Esophagus muscularis mucosa (tissue), 4 donors: Measurements from ENCODE around the gene MEST. TPM values are rescaled to one million over a fixed set of nuclear protein-coding genes. Genes with fewer than 3 reads are reported as not detected.

Source experiments
- DNase-seq: peaks from one replicate; pipeline ENCODE4 v3.0.0-alpha.2; 2017; ENCODE audit errors: extremely low spot score
- H3K27ac ChIP-seq, 4 donors: fragments of 200-600 bp; sonication (generic); replicated peaks in 1 of 4; 1 replicate in 3 of 4; 2 replicates in 1 of 4; pipeline ENCODE4 v1.5.1; 2016 to 2019; ENCODE audit warnings: mild to moderate bottlenecking in 1 of 4
- H3K27me3 ChIP-seq, 4 donors: fragments of 200-600 bp; sonication (generic); one replicate each; pipeline versions ENCODE4 v1.5.1 to v1.6.0; 2016 to 2019
- H3K36me3 ChIP-seq, 4 donors: fragments of 200-600 bp; sonication (generic); one replicate each; pipeline ENCODE4 v1.5.1; 2016 to 2019
- H3K4me1 ChIP-seq, 4 donors: fragments of 200-600 bp; sonication (generic); one replicate each; pipeline ENCODE4 v1.5.1; 2016 to 2019
- H3K4me3 ChIP-seq, 4 donors: fragments of 200-600 bp; sonication (generic); 1 replicate in 2 of 4; 2 replicates in 2 of 4; pipeline ENCODE4 v1.5.1; 2016 to 2019; ENCODE audit warnings: mild to moderate bottlenecking in 4 of 4, moderate library complexity in 1 of 4
- H3K9me3 ChIP-seq, 4 donors: fragments of 200-600 bp; sonication (generic); 1 replicate in 3 of 4; 2 replicates in 1 of 4; pipeline ENCODE4 v1.5.1; 2016 to 2019
- EP300 ChIP-seq: sonication (generic); formaldehyde crosslinking; IDR thresholded peaks from one replicate; pipeline ENCODE4 v1.6.1; 2017; ENCODE audit warnings: antibody characterized with exemption
- POLR2A ChIP-seq: fragments of 450-650 bp; IDR thresholded peaks from one replicate; pipeline ENCODE4 v1.6.1; 2017; ENCODE audit warnings: antibody characterized with exemption, moderate library complexity, mild to moderate bottlenecking, low read depth
- POLR2AphosphoS5 ChIP-seq, 2 donors: sonication (generic); formaldehyde crosslinking; IDR thresholded peaks; one replicate each; pipeline ENCODE4 v1.6.1; 2017; ENCODE audit warnings: antibody characterized with exemption in 2 of 2
- WGBS: methylation state at CpG from one replicate; pipeline ENCODE4 v1.1.5; 2018; 5-methylcytosine and 5-hydroxymethylcytosine counted together
- intact Hi-C: fragments of 100-400 bp; cut with DNase I; formaldehyde crosslinking; loops from one replicate; pipeline ENCODE4 v1.15.1; 2023
- total RNA-seq, 4 donors: library from RNA; depleted of rRNA; stranded (reverse); fragments of >200 nt; gene quantifications; one replicate each; pipeline versions ENCODE4 v1.1.0 to v1.2.1, GENCODE V29; 2016
- TF ChIP-seq, protein P1 (sequence below), 3 experiments: fragments of 200-600 bp in 2 of 3; fragments of 450-650 bp in 1 of 3; sonication (generic) in 2 of 3; IDR thresholded peaks; one replicate each; pipeline ENCODE4 v1.5.1; 2017 to 2019; ENCODE audit warnings: antibody characterized with exemption in 3 of 3, mild to moderate bottlenecking in 2 of 3, moderate library complexity in 1 of 3

Gene MEST, protein sequence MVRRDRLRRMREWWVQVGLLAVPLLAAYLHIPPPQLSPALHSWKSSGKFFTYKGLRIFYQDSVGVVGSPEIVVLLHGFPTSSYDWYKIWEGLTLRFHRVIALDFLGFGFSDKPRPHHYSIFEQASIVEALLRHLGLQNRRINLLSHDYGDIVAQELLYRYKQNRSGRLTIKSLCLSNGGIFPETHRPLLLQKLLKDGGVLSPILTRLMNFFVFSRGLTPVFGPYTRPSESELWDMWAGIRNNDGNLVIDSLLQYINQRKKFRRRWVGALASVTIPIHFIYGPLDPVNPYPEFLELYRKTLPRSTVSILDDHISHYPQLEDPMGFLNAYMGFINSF
- total RNA-seq, result 1 to 10 TPM; 2.6 to 4.6 (median 3.1) TPM

DNA sequence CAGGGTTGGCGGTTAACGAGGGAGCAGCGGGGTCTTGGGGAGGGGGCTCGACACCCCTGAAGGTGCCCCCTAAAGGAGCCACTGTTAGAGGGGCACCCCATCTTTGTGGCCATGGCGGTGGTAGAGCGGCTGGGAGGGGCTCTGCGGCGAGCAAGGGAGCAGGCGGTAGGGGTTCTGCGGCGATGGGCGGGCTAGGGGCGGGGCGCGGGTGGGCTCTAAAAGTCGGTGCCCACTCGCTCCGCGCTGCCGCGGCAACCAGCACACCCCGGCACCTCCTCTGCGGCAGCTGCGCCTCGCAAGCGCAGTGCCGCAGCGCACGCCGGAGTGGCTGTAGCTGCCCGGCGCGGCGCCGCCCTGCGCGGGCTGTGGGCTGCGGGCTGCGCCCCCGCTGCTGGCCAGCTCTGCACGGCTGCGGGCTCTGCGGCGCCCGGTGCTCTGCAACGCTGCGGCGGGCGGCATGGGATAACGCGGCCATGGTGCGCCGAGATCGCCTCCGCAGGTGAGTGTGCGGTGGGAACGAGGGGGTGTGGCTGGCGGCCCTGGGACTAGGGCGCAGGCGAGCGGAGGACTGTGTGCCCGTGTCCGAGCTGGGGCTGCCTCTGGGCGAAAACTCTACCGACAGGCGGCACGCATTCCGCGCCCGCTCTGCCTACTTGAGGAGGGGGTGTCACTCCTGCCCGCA is at the start of gene MEST:
Gene MEST, plus strand, starts transcription at position 245 of the 682 bp plus-strand sequence. Its CDS starts 229 bp downstream, at position 474.
- intact Hi-C loops, result no loop called here
- Histone ChIP-seq H3K4me3 (peak within 1 kb of the TSS; percentile 37 to 53 (median 45)), H3K4me1 (peaks cover 11 to 33% (median 29%) of the 10 kb centered on the region in 4 donors), H3K27me3 (peaks cover 0 to 58% (median 8%) of the 10 kb centered on the region in 4 donors), H3K27ac (no peak within 1 kb of the TSS), H3K9me3 (no peaks in the 10 kb centered on the region), H3K36me3 (no peaks in the 10 kb centered on the region)
- DNase-seq, result peak; percentile 29
- TF ChIP-seq POLR2A (no peak), EP300 (no peak), POLR2AphosphoS5 (IDR thresholded peaks at IDR 0.05) (no peak)
- TF ChIP-seq, protein P1, sequence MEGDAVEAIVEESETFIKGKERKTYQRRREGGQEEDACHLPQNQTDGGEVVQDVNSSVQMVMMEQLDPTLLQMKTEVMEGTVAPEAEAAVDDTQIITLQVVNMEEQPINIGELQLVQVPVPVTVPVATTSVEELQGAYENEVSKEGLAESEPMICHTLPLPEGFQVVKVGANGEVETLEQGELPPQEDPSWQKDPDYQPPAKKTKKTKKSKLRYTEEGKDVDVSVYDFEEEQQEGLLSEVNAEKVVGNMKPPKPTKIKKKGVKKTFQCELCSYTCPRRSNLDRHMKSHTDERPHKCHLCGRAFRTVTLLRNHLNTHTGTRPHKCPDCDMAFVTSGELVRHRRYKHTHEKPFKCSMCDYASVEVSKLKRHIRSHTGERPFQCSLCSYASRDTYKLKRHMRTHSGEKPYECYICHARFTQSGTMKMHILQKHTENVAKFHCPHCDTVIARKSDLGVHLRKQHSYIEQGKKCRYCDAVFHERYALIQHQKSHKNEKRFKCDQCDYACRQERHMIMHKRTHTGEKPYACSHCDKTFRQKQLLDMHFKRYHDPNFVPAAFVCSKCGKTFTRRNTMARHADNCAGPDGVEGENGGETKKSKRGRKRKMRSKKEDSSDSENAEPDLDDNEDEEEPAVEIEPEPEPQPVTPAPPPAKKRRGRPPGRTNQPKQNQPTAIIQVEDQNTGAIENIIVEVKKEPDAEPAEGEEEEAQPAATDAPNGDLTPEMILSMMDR (IDR thresholded peaks at IDR 0.05), result no peak
- 40% methylated on average over 14 of the region's 71 CpGs for WGBS

DNA sequence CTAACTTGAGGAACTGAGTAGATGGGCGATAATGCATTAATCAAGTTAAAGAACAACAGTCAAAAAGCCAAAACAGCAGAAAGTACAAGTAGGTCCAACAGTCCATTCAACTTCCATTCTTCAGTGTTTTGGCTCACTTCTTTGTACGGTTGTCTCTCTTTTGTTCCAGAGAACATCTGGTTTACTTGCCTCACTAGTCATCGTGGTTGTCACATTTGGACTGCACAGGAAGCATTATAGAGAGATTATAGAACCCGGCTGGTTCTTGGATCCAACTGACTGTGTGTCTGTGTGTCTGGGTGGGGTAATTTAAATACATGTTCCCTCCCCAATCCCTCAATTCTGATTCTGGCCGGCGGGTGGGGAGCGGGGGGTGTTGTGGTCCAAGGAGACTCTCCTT is 49.3 kb upstream of the MEST start:
- TF ChIP-seq, protein P1 (IDR thresholded peaks at IDR 0.05), result no peak
- TF ChIP-seq EP300, result no peak
- TF ChIP-seq POLR2A, result no peak
- no peak for TF ChIP-seq POLR2AphosphoS5 (IDR thresholded peaks at IDR 0.05)
- peaks cover 0 to 2% (median 0%) of the 10 kb centered on the region in 4 donors for H3K9me3 ChIP-seq
- H3K27me3 ChIP-seq, result peaks cover 0 to 5% (median 0%) of the 10 kb centered on the region in 4 donors
- intact Hi-C loops, result loop anchor here (5.0 kb wide), 1 partner anchor 370 kb away; the partner anchor contains the start of gene KLHDC10
- no peaks in the 10 kb centered on the region for H3K36me3 ChIP-seq
- H3K27ac ChIP-seq, result no peak overlapping the region
- WGBS, result 64% methylated on average over 7 of the region's 7 CpGs
- H3K4me3 ChIP-seq, result no peak overlapping the region
- peaks cover 7 to 19% (median 15%) of the 10 kb centered on the region in 4 donors for H3K4me1 ChIP-seq
- DNase-seq, result no peak

DNA sequence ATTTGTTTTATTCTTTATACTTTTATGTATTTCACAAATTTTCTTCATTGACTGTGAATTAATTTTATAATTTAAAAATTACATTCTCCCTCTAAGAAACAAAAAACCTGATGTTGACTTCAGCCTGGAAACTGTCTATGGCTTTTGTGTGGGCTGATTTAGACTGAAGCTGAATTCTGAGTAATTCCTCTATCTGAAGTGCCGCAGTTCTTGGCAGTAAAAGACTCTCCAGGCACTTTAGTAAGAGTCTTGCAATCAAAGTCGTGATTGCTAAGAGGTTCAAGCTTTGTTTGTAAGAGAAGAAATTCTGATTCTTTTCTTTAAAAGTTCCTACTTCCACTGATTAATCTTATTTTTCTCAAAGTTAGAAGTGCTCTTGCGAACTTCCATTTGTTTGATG is 47.7 kb upstream of the MEST start:
- no peak overlapping the region for H3K27ac ChIP-seq
- H3K36me3 ChIP-seq, result no peaks in the 10 kb centered on the region
- DNase-seq, result no peak
- H3K4me3 ChIP-seq, result no peak overlapping the region
- H3K4me1 ChIP-seq, result peaks cover 7 to 19% (median 15%) of the 10 kb centered on the region in 4 donors
- H3K27me3 ChIP-seq, result peaks cover 0 to 5% (median 0%) of the 10 kb centered on the region in 4 donors
- H3K9me3 ChIP-seq, result peaks cover 0 to 11% (median 0%) of the 10 kb centered on the region in 4 donors
- intact Hi-C loops, result loop anchor here (5.0 kb wide), 1 partner anchor 372 kb away; the partner anchor contains the start of gene KLHDC10
- no peak for TF ChIP-seq POLR2A
- no peak for TF ChIP-seq POLR2AphosphoS5 (IDR thresholded peaks at IDR 0.05)
- TF ChIP-seq, protein P1 (IDR thresholded peaks at IDR 0.05), result no peak
- no peak for TF ChIP-seq EP300
- WGBS, result 57% methylated on average over 3 of the region's 3 CpGs

DNA sequence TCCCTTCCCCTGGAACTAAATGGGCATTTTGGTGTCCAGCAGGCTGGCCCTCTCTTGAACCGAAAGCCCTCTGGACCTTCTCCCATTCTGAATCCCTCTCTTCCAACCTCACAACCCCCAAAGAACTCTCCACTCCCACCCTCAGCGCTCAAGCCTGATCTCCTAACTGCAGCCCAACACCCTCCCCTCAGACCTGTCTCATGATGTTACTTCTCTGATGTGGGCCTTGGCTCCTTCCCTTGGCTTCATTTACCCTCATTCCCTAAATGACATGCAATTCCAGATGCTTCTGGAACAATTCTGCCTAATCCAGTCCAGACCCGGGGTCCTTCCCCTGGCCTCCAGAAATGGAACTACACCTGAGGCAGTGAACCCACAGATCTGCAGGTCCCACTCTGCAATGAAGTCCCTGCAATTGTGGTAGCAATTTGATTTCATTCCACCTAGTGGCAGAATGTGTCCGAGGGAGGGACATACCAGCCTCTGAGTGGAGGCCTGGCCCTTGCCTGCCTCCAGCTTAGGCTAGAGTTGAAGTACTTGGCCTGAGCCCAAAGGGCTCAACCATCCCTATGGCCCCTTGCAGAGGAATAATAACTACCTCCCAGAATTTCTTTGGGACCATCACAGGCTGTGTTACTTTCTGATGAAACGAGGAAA is 47.0 kb upstream of the MEST start:
- Histone ChIP-seq H3K9me3 (peaks cover 0 to 11% (median 0%) of the 10 kb centered on the region in 4 donors), H3K27me3 (peaks cover 0 to 5% (median 0%) of the 10 kb centered on the region in 4 donors), H3K4me3 (no peak overlapping the region), H3K27ac (no peak overlapping the region), H3K4me1 (peaks cover 7 to 19% (median 15%) of the 10 kb centered on the region in 4 donors), H3K36me3 (no peaks in the 10 kb centered on the region)
- no peak for DNase-seq
- intact Hi-C loops, result loop anchor here (5.0 kb wide), 1 partner anchor 373 kb away; the partner anchor contains the start of gene KLHDC10
- 87% methylated on average over 5 of the region's 5 CpGs for WGBS
- TF ChIP-seq POLR2AphosphoS5 (IDR thresholded peaks at IDR 0.05), result no peak
- TF ChIP-seq, protein P1 (IDR thresholded peaks at IDR 0.05), result no peak
- no peak for TF ChIP-seq EP300
- TF ChIP-seq POLR2A, result no peak
